HepG2 (cell line): ENCODE measurements around the gene TMEM81. TPM values are rescaled to one million over a fixed set of nuclear protein-coding genes. Genes with fewer than 3 reads are reported as not detected.

ENCODE experiments used
- ATAC-seq: fragments of 200-7000 bp; cut with Tn5 transposase; 3 replicates; pipeline ENCODE4 v1.9.1; 2020; ENCODE audit warnings: mild to moderate bottlenecking, moderate library complexity
- BruUV-seq: library from RNA; stranded (reverse); fragments of 400-500 nt; replicated peaks from 2 replicates; lab custom pipeline; 2021; lab: Mats Ljungman, UMichigan
- CTCF ChIA-PET: fragments of 300-600 bp; formaldehyde crosslinking; extraction: SDS; loops from one replicate; lab custom pipeline; 2021; ENCODE audit warnings: low total read pairs, inconsistent platforms, low intra/inter-chr PET ratio; lab: Yijun Ruan, JAX
- POLR2A ChIA-PET: fragments of 350-600 bp; sonication (Branson Sonifier 250); formaldehyde crosslinking; loops from one replicate; lab custom pipeline; 2020; ENCODE audit warnings: antibody characterized with exemption, inconsistent platforms; lab: Yijun Ruan, JAX
- DNase-seq: peaks from one replicate; pipeline ENCODE4 v3.0.0-alpha.2; 2015; ENCODE audit warnings: low spot score
- FAIRE-seq: peaks from 3 replicates; lab custom pipeline; 2011; peaks lifted over from hg19 to GRCh38; lab: Jason Lieb, UNC
- H2AFZ ChIP-seq: one replicate; pipeline ENCODE4 v1.6.1; 2011; ENCODE audit warnings: low read length, inconsistent platforms
- H3K27ac ChIP-seq: fragments of 300-600 bp; 3 replicates; pipeline ENCODE4 v1.8.0; 2011; ENCODE audit warnings: mixed run types, mild to moderate bottlenecking, mixed read lengths, low read length, inconsistent platforms; ENCODE audit not compliant: insufficient read depth; ENCODE audit errors: extremely low read length
- H3K27me3 ChIP-seq, 2 experiments: fragments of 200-600 bp in 1 of 2; 2 replicates in 1 of 2; 3 replicates in 1 of 2; pipeline versions ENCODE4 v1.6.0 to v1.8.0; 2011; ENCODE audit warnings: low read length in 2 of 2, mild to moderate bottlenecking in 2 of 2, moderate library complexity in 2 of 2, inconsistent platforms in 1 of 2; ENCODE audit not compliant: insufficient read depth in 2 of 2, control insufficient read depth in 1 of 2
- H3K36me3 ChIP-seq, 2 experiments: fragments of 200-600 bp in 1 of 2; replicated peaks in 1 of 2; 2 replicates in 1 of 2; 3 replicates in 1 of 2; pipeline versions ENCODE4 v1.5.1 to v1.8.0; 2011; ENCODE audit warnings: low read length in 2 of 2, inconsistent platforms in 1 of 2; ENCODE audit not compliant: insufficient read depth in 2 of 2, control insufficient read depth in 1 of 2
- H3K4me1 ChIP-seq: 2 replicates; pipeline ENCODE4 v1.5.1; 2012; ENCODE audit warnings: low read length, inconsistent platforms; ENCODE audit not compliant: insufficient read depth
- H3K4me2 ChIP-seq: 2 replicates; pipeline ENCODE4 v1.6.0; 2011; ENCODE audit warnings: low read depth, low read length, inconsistent platforms
- H3K4me3 ChIP-seq, 3 experiments: fragments of 200-600 bp in 1 of 3; sonication (generic), shearing (Covaris generic) in 1 of 3; replicated peaks in 1 of 3; 2 replicates each; pipeline ENCODE4 v1.5.1; 2011 to 2016; ENCODE audit warnings: low read length in 3 of 3, inconsistent platforms in 2 of 3, low read depth in 2 of 3, mild to moderate bottlenecking in 2 of 3, control low read depth in 1 of 3, mixed read lengths in 1 of 3; ENCODE audit not compliant: insufficient read depth in 1 of 3
- H3K79me2 ChIP-seq: one replicate; pipeline ENCODE4 v1.6.1; 2011; ENCODE audit warnings: low read length, inconsistent platforms; ENCODE audit not compliant: insufficient read depth
- H3K9ac ChIP-seq: 2 replicates; pipeline ENCODE4 v1.6.0; 2011; ENCODE audit warnings: mild to moderate bottlenecking, low read depth, low read length, inconsistent platforms; ENCODE audit not compliant: insufficient read depth
- H3K9me3 ChIP-seq: 2 replicates; pipeline ENCODE4 v1.5.1; 2012; ENCODE audit warnings: mild to moderate bottlenecking, low read length
- H4K20me1 ChIP-seq: 2 replicates; pipeline ENCODE4 v1.6.0; 2011; ENCODE audit warnings: inconsistent platforms, mild to moderate bottlenecking, low read length, moderate library complexity; ENCODE audit not compliant: insufficient read depth
- ELF1 ChIP-seq: sonication (generic); formaldehyde crosslinking; IDR thresholded peaks from 2 replicates; pipeline ENCODE4 v1.4.0; 2020; ENCODE audit warnings: missing genetic modification reagents
- GABPA ChIP-seq, 2 experiments: IDR thresholded peaks; 2 replicates each; pipeline ENCODE4 v1.6.1; 2011 to 2016; ENCODE audit warnings: low read depth in 2 of 2, low read length in 1 of 2, missing biosample characterization in 1 of 2, missing genetic modification characterization in 1 of 2
- STAG1 ChIP-seq: sonication (generic); formaldehyde crosslinking; IDR thresholded peaks from 2 replicates; pipeline ENCODE4 v1.4.0; 2020; ENCODE audit warnings: missing genetic modification reagents
- ZNF850 ChIP-seq: sonication (generic); formaldehyde crosslinking; conservative IDR thresholded peaks from 2 replicates; pipeline ENCODE4 v1.9.0; 2021; ENCODE audit warnings: mild to moderate bottlenecking, missing genetic modification reagents
- WGBS: methylation state at CpG from one replicate; pipeline ENCODE4 v1.1.6; 2017; ENCODE audit warnings: low lambda C conversion rate; 5-methylcytosine and 5-hydroxymethylcytosine counted together
- in situ Hi-C: cut with HindIII; loops from 2 replicates; pipeline ENCODE4 v1.10.0; 2017; ENCODE audit warnings: low pct_unique_long_range_greater_than_20kb; ENCODE audit not compliant: extremely low pct_ligation_motif_present
- intact Hi-C: fragments of 100-400 bp; cut with micrococcal nuclease; formaldehyde crosslinking; loops from one replicate; pipeline ENCODE4 v1.10.0; 2022; ENCODE audit not compliant: unreplicated experiment
- polyA plus RNA-seq, 8 experiments: library from polyadenylated mRNA; depleted of rRNA in 3 of 8; stranded (reverse) in 7 of 8; unstranded in 1 of 8; fragments of >200 nt; fragmentation: Illumina TruSeq in 4 of 8; extraction: Trizol in 4 of 8; gene quantifications; 2 replicates each; pipeline versions ENCODE4 v1.2.1 to v1.2.3, GENCODE V29; 2011 to 2016; ENCODE audit warnings: low read depth in 4 of 8, missing spikeins in 1 of 8, mixed read lengths in 1 of 8; ENCODE audit not compliant: insufficient read depth in 1 of 8
- total RNA-seq, 5 experiments: library from RNA; depleted of rRNA; stranded (reverse); fragments of >200 nt; fragmentation: Illumina TruSeq; extraction: Trizol; gene quantifications; 2 replicates each; pipeline ENCODE4 v1.2.3, GENCODE V29; 2016; ENCODE audit warnings: low read depth in 1 of 5
- TF ChIP-seq, protein P1 (sequence below): sonication (generic); formaldehyde crosslinking; IDR thresholded peaks from 2 replicates; pipeline ENCODE4 v1.5.0; 2020; ENCODE audit warnings: mild to moderate bottlenecking, missing genetic modification reagents, moderate library complexity

The TMEM81 gene
- total and polyA plus RNA-seq, 2 of the 13 experiments (the other 11 are each of a cell fraction or from before 2014, with no cell fraction given) = 1.1 TPM

DNA sequence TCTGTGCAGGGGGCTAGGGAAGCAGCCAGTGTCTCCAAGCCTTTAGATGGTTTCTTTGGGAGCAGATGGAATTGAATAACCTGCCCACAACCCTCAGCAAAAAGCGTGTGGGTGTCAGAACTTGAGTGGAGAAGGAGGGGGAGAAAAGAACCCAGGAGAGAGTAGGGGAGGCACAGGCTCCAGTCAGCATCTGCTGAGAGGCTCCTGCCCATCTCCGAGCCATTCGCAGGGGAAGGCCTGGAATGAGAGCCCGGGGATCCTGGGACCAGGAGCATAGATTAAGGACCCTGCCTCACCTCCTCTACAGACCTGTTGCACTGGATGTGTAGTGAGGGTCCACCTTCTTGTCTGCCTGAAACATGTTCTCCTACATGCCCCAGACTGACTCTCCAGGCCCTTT is 16.3 kb downstream of the TMEM81 start (continued):
- TF ChIP-seq ZNF850 = no peak

DNA sequence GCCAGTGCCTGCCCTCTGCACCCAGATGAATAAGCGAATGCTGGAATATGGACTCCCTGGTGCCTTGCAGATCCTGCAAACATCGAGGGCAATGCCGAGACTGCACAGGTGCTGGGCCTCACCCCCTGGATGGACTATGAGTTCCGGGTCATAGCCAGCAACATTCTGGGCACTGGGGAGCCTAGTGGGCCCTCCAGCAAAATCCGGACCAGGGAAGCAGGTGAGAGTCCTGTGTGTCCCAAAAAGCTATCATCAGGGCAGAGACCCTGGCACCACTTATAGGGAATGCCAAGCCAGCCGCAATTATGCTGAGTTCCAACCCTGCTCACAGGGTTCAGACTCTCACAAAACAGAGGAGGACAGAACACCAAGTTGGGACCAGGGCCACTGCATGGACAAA is 17.2 kb downstream of the TMEM81 start:
- intact Hi-C loops = no loop called here
- Histone ChIP-seq H3K27me3 (peaks cover 0 to 19% of the 10 kb centered on the region in 2 experiments; a peak in 3 of 5 replicates), H3K4me2 (no peak overlapping the region), H3K36me3 (no peaks in the 10 kb centered on the region), H2AFZ (no peak overlapping the region), H3K4me1 (no peaks in the 10 kb centered on the region), H3K4me3 (no peak overlapping the region), H3K79me2 (no peaks in the 10 kb centered on the region), H3K9me3 (no peaks in the 10 kb centered on the region), H3K27ac (no peak overlapping the region), H4K20me1 (no peaks in the 10 kb centered on the region), H3K9ac (no peak overlapping the region)
- no TSS peak for BruUV-seq
- ATAC-seq = no peak
- 35% methylated on average over 2 of the region's 6 CpGs for WGBS
- FAIRE-seq = no peak
- ChIA-PET POLR2A (no interaction called here), CTCF (no interaction called here)
- no peak for TF ChIP-seq ELF1 (CRISPR knock-in tag)
- in situ Hi-C loops = loop anchor here (10.0 kb wide), 1 partner anchor 188 kb away; no protein-coding TSS in a partner anchor
- no peak for DNase-seq

DNA sequence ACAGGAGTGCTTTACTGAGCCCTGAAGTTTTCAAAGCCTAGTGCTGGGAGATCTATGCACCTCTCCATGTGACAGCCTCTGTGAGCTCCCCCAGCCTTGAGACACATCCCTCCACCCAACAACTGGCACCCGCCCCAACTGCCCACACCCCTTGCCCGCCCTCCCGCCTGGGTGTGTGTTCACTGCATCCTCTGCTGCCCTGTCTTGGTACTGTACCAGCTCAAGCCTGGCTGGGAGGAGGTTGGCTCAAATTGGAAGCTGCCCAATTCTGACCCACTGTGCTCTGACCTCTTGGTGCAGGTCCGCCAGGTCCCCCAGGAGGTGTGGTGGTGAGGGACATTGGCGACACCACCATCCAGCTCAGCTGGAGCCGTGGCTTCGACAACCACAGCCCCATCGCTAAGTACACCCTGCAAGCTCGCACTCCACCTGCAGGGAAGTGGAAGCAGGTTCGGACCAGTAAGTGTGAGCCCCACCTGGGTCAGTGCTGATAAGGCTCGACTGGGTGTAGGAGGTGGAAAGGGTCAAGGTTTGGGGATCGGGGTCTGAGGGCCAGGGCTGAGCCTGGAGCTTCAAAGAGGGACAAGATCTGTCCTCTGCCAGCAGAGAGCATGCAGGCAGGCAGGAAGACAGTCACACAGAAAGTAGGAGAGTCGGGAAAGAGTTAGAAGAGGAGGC is 18.0 kb downstream of the TMEM81 start:
- no peak for DNase-seq
- no peaks in the 10 kb centered on the region for H4K20me1 ChIP-seq
- TF ChIP-seq STAG1 (CRISPR knock-in tag) (peak; percentile 11; the same call in 1 of the 2 replicates), GABPA (IDR thresholded peaks at IDR 0.05; ENCODE audit: low read depth, low read length) (no peak), GABPA (CRISPR knock-in tag; IDR thresholded peaks at IDR 0.05; ENCODE audit: low read depth) (no peak)
- TF ChIP-seq, protein P1, sequence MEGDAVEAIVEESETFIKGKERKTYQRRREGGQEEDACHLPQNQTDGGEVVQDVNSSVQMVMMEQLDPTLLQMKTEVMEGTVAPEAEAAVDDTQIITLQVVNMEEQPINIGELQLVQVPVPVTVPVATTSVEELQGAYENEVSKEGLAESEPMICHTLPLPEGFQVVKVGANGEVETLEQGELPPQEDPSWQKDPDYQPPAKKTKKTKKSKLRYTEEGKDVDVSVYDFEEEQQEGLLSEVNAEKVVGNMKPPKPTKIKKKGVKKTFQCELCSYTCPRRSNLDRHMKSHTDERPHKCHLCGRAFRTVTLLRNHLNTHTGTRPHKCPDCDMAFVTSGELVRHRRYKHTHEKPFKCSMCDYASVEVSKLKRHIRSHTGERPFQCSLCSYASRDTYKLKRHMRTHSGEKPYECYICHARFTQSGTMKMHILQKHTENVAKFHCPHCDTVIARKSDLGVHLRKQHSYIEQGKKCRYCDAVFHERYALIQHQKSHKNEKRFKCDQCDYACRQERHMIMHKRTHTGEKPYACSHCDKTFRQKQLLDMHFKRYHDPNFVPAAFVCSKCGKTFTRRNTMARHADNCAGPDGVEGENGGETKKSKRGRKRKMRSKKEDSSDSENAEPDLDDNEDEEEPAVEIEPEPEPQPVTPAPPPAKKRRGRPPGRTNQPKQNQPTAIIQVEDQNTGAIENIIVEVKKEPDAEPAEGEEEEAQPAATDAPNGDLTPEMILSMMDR (CRISPR knock-in tag) = peak; percentile 46
- H3K27me3 ChIP-seq = peaks cover 0 to 19% of the 10 kb centered on the region in 2 experiments; a peak in 3 of 5 replicates
- ChIA-PET CTCF (no interaction called here), POLR2A (no interaction called here)
- no peak overlapping the region for H3K4me3 ChIP-seq
- no peak overlapping the region for H3K9ac ChIP-seq
- no peak for FAIRE-seq
- no peaks in the 10 kb centered on the region for H3K36me3 ChIP-seq
- H3K4me2 ChIP-seq = no peak overlapping the region
- H2AFZ ChIP-seq = no peak overlapping the region
- ATAC-seq = peak; percentile 55
- H3K27ac ChIP-seq = no peak overlapping the region
- no peaks in the 10 kb centered on the region for H3K9me3 ChIP-seq
- 6% methylated on average over 8 of the region's 13 CpGs for WGBS
- no peaks in the 10 kb centered on the region for H3K79me2 ChIP-seq
- no TSS peak for BruUV-seq
- no peaks in the 10 kb centered on the region for H3K4me1 ChIP-seq
- in situ Hi-C loops = loop anchor here (10.0 kb wide), 1 partner anchor 189 kb away; no protein-coding TSS in a partner anchor
- intact Hi-C loops = no loop called here
